ENCODE results near the gene ANKRD30B.

- TF ChIP-seq JUND (IDR thresholded peaks at IDR 0.05; ENCODE audit: low read length) (no peak), POLR2A (IDR thresholded peaks at IDR 0.05; ENCODE audit: control extremely low read depth in 1 of 2, low read depth in 2 of 2, low read length in 2 of 2) (no peak), CTCF (IDR thresholded peaks at IDR 0.05; ENCODE audit: control extremely low read depth in 1 of 3, insufficient read depth in 1 of 3, low read depth in 1 of 3, low read length in 3 of 3) (no peak), SIRT6 (IDR thresholded peaks at IDR 0.05; ENCODE audit: low read length) (no peak), NRF1 (IDR thresholded peaks at IDR 0.05; ENCODE audit: low read depth, low read length) (no peak), ASH2L (IDR thresholded peaks at IDR 0.05; ENCODE audit: low read length) (no peak), KDM5A (IDR thresholded peaks at IDR 0.05; ENCODE audit: low read length) (no peak), CHD2 (IDR thresholded peaks at IDR 0.05; ENCODE audit: low read length) (no peak), MAFK (IDR thresholded peaks at IDR 0.05; ENCODE audit: low read depth, low read length) (no peak), RNF2 (IDR thresholded peaks at IDR 0.05; ENCODE audit: borderline replicate concordance, low read depth, low read length, missing control alignments, poor library complexity, severe bottlenecking) (no peak)
Observed at GRCh38 chr18:14776801-14777200, 28.8 kb downstream of the ANKRD30B start.
